Measurements from ENCODE around the gene TP53RK.

Gene TP53RK

DNA sequence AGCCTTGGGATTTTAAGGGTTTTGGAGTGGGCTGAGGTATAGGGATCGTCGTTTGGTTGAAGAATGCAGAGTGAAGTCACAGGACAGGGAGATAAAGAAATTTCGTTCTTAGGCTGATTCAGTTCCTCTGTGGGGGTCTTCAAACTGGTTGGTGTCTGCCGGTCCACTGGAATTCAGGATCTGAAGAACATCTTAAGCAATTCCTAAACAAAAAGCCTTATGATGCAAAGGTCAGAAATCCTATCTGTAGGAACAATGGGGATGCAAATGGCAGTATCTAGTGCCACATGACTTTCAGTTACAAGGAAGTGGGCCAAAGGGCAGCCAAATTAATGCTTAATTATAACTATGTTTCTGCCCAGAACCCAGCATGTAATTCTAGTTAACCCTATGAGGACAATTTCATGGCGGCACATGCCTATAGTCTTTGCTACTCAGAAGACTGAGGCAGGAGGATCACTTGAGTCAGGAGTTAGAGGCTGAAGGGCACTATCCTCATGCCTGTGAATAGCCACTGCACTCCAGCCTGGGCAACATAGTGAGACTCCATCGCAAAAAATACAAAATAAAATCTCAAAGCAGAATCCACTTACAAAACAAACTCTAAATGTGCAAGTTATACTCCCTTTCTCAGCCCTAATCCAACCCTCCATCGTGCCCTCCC, 15.6 kb upstream of the TP53RK start:
- Histone ChIP-seq H3K36me3 (ENCODE audit: control insufficient read depth in 1 of 2, insufficient read depth in 2 of 2, low read length in 2 of 2) (no peaks in the 10 kb centered on the region), H3K4me3 (ENCODE audit: low read depth in 1 of 2, low read length in 2 of 2) (no peak overlapping the region), H3K27me3 (ENCODE audit: low read depth, low read length) (no peaks in the 10 kb centered on the region), H3K9me3 (ENCODE audit: control insufficient read depth in 1 of 2, low read length in 2 of 2) (no peaks in the 10 kb centered on the region), H3K27ac (ENCODE audit: low read length) (no peak overlapping the region), H3K4me1 (ENCODE audit: control insufficient read depth in 1 of 2, insufficient read depth in 2 of 2, low read length in 2 of 2) (no peaks in the 10 kb centered on the region)

DNA sequence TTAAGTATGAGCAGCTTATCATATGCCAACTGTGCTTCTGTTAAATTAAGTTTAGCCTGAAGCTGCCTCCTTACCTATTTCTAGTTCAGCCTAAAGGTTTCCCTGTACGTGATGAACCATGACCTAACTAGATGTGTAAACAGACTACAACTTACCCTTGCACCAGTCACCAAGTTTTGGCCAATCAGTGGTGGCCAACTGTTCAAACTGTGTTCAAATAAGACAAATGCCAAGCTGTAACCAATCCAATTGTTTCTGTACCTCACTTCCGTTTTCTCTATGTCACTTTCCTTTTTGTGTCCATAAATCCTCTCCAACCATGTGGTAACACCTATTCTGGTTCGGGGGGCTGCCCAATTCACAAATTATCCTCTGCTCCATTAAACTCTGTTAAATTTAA, 14.2 kb upstream of the TP53RK start:
- Histone ChIP-seq H3K4me1 (ENCODE audit: control insufficient read depth in 1 of 2, insufficient read depth in 2 of 2, low read length in 2 of 2) (no peaks in the 10 kb centered on the region), H3K36me3 (ENCODE audit: control insufficient read depth in 1 of 2, insufficient read depth in 2 of 2, low read length in 2 of 2) (no peaks in the 10 kb centered on the region), H3K27me3 (ENCODE audit: low read depth, low read length) (no peaks in the 10 kb centered on the region), H3K27ac (ENCODE audit: low read length) (no peak overlapping the region), H3K4me3 (ENCODE audit: low read depth in 1 of 2, low read length in 2 of 2) (no peak overlapping the region), H3K9me3 (ENCODE audit: control insufficient read depth in 1 of 2, low read length in 2 of 2) (no peaks in the 10 kb centered on the region)

DNA sequence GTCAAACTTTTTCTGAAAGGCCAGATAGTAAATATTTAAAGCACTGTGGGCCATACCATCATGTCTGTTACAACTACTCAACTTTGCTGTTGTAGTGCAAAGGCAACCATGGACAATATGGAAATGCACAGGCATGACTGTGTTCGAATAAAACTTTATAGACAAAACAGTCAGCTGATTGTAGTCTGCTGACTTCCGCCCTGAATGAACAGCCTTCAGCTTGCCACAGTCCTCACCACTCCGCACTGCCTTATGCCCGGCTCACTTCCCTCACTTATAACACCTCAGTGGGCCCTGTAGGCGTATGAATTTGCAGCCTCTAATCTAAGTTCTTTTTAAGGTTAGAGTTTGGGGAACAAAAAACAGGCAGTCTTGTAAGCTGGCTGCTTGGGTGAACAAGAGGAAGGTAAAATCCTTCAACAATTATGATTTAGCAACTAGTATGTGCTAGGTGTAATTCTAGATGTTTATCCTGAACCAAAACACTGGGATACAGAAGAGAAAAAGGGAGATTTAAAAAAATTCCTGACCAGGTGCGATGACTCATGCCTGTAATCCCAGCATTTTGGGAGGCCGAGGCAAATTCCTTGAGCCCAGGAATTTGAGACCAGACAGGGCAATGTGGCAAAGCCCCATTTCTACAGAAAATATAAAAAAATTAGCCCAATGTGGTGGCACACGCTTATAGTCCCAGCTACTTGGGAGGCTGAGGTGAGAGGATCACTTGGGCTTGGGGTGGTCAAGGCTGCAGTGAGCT, 13.4 kb upstream of the TP53RK start:
- no peaks in the 10 kb centered on the region for H3K9me3 ChIP-seq (ENCODE audit: control insufficient read depth in 1 of 2, low read length in 2 of 2)
- H3K4me3 ChIP-seq (ENCODE audit: low read depth in 1 of 2, low read length in 2 of 2), result no peak overlapping the region
- no peaks in the 10 kb centered on the region for H3K27me3 ChIP-seq (ENCODE audit: low read depth, low read length)
- no peak overlapping the region for H3K27ac ChIP-seq (ENCODE audit: low read length)
- no peaks in the 10 kb centered on the region for H3K36me3 ChIP-seq (ENCODE audit: control insufficient read depth in 1 of 2, insufficient read depth in 2 of 2, low read length in 2 of 2)
- no peaks in the 10 kb centered on the region for H3K4me1 ChIP-seq (ENCODE audit: control insufficient read depth in 1 of 2, insufficient read depth in 2 of 2, low read length in 2 of 2)

GRCh38 chr20:46701986-46702385, 12.7 kb upstream of the TP53RK start:
- Histone ChIP-seq H3K9me3 (ENCODE audit: control insufficient read depth in 1 of 2, low read length in 2 of 2) (no peaks in the 10 kb centered on the region), H3K36me3 (ENCODE audit: control insufficient read depth in 1 of 2, insufficient read depth in 2 of 2, low read length in 2 of 2) (no peaks in the 10 kb centered on the region), H3K4me1 (ENCODE audit: control insufficient read depth in 1 of 2, insufficient read depth in 2 of 2, low read length in 2 of 2) (no peaks in the 10 kb centered on the region), H3K27me3 (ENCODE audit: low read depth, low read length) (no peaks in the 10 kb centered on the region), H3K27ac (ENCODE audit: low read length) (no peak overlapping the region), H3K4me3 (ENCODE audit: low read depth in 1 of 2, low read length in 2 of 2) (no peak overlapping the region)

DNA sequence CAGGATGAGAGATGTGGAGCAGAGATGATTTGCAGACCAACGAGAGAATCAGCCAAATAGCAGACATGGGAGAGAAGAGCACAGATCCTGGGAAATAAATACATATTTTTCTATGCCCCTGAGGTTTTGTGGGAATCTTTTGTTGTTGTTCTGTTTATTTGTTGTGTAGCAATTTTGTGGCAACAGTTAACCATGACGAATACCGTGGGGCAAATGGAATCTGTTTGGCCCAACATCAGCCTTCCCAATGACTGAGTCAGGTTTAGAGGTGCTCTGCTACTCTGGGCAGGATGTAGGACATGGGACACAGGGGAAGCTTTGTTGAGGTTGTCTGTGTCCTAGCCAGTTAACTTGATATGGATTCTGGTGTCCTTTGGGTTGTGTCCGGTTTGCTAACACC, 12.3 kb upstream of the TP53RK start:
- H3K9me3 ChIP-seq (ENCODE audit: control insufficient read depth in 1 of 2, low read length in 2 of 2), result no peaks in the 10 kb centered on the region
- H3K27ac ChIP-seq (ENCODE audit: low read length), result no peak overlapping the region
- no peaks in the 10 kb centered on the region for H3K4me1 ChIP-seq (ENCODE audit: control insufficient read depth in 1 of 2, insufficient read depth in 2 of 2, low read length in 2 of 2)
- no peaks in the 10 kb centered on the region for H3K27me3 ChIP-seq (ENCODE audit: low read depth, low read length)
- H3K4me3 ChIP-seq (ENCODE audit: low read depth in 1 of 2, low read length in 2 of 2), result no peak overlapping the region
- H3K36me3 ChIP-seq (ENCODE audit: control insufficient read depth in 1 of 2, insufficient read depth in 2 of 2, low read length in 2 of 2), result no peaks in the 10 kb centered on the region

GRCh38 chr20:46701057-46701456, 11.8 kb upstream of the TP53RK start:
- no peak overlapping the region for H3K27ac ChIP-seq (ENCODE audit: low read length)
- H3K4me3 ChIP-seq (ENCODE audit: low read depth in 1 of 2, low read length in 2 of 2), result no peak overlapping the region
- no peaks in the 10 kb centered on the region for H3K36me3 ChIP-seq (ENCODE audit: control insufficient read depth in 1 of 2, insufficient read depth in 2 of 2, low read length in 2 of 2)
- H3K4me1 ChIP-seq (ENCODE audit: control insufficient read depth in 1 of 2, insufficient read depth in 2 of 2, low read length in 2 of 2), result no peaks in the 10 kb centered on the region
- no peaks in the 10 kb centered on the region for H3K27me3 ChIP-seq (ENCODE audit: low read depth, low read length)
- no peaks in the 10 kb centered on the region for H3K9me3 ChIP-seq (ENCODE audit: control insufficient read depth in 1 of 2, low read length in 2 of 2)

DNA sequence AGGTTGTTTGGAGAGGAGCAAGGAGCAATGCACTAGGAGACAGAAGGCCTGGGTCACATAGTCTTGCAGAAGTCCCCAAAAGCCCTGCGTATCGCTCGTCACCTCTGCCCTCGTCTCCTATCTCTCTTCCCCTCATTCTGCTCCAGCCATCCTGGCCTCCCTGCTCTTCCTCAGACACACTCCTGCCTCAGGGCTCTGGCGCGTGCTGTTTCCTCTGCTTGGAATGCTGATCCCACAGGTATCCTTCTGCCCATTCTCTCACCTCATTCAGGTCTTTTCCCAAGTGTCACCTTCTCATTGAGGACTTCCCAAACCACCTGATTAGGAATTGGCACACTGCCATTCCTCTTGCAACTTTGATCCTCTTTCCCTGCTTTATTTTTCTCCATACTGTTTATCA, 11.2 kb upstream of the TP53RK start:
- no peak overlapping the region for H3K4me3 ChIP-seq (ENCODE audit: low read depth in 1 of 2, low read length in 2 of 2)
- H3K36me3 ChIP-seq (ENCODE audit: control insufficient read depth in 1 of 2, insufficient read depth in 2 of 2, low read length in 2 of 2), result no peaks in the 10 kb centered on the region
- H3K4me1 ChIP-seq (ENCODE audit: control insufficient read depth in 1 of 2, insufficient read depth in 2 of 2, low read length in 2 of 2), result no peaks in the 10 kb centered on the region
- H3K9me3 ChIP-seq (ENCODE audit: control insufficient read depth in 1 of 2, low read length in 2 of 2), result no peaks in the 10 kb centered on the region
- no peaks in the 10 kb centered on the region for H3K27me3 ChIP-seq (ENCODE audit: low read depth, low read length)
- no peak overlapping the region for H3K27ac ChIP-seq (ENCODE audit: low read length)

DNA sequence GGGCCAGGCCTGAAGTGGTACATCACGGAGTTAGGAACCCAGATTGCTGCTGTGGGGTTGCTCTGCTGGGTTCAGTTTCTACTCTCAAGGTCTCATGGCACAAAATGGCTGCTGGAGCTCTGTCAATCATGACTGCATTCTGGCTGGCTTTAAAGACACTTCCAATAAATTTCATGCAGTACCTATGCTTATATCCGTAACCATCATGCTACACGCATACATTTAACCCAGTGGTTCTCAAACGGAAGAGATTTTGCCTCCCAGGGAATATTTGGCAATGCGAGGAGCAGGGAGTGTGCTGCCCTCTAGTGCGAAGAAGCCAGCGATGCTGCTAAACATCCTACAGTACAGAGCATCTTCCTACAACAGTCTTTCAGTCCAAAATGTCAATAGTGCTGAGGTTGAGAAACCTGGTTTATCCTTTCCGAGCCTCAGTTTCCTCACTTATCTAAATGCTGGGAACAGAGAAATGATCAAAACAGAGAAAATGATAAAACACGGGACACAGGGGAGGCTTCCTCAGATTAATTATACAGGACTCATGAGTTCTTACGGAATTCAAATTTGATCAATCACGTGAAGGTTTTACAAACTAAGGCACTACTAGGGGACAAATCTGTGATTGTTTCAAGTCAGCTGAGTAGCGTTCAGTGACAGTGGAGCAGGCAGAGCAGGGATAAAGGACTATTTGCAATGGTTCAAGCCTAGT, 10.6 kb upstream of the TP53RK start:
- Histone ChIP-seq H3K9me3 (ENCODE audit: control insufficient read depth in 1 of 2, low read length in 2 of 2) (no peaks in the 10 kb centered on the region), H3K27me3 (ENCODE audit: low read depth, low read length) (no peaks in the 10 kb centered on the region), H3K27ac (ENCODE audit: low read length) (no peak overlapping the region), H3K36me3 (ENCODE audit: control insufficient read depth in 1 of 2, insufficient read depth in 2 of 2, low read length in 2 of 2) (no peaks in the 10 kb centered on the region), H3K4me1 (ENCODE audit: control insufficient read depth in 1 of 2, insufficient read depth in 2 of 2, low read length in 2 of 2) (no peaks in the 10 kb centered on the region), H3K4me3 (ENCODE audit: low read depth in 1 of 2, low read length in 2 of 2) (no peak overlapping the region)

DNA sequence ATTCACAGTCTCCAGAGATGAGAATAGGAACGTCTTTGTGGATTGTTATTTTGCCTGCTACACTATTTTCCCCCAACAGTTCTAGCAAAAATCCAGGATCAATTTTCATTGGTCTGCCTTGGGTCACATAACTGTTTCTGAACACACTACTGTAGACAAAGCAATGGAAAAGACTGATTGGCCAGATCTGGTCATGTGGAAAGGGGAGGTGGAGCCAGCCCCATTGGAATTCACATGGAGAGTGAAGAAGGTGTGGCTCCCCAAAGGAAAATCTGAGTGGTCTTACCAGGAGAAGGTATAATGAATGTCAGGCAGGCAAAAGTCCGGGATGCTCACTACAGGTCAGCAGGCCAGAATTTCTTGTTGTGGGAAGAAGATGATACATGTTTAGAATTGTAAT, 9.5 kb upstream of the TP53RK start:
- Histone ChIP-seq H3K9me3 (ENCODE audit: control insufficient read depth in 1 of 2, low read length in 2 of 2) (no peaks in the 10 kb centered on the region), H3K27ac (ENCODE audit: low read length) (no peak overlapping the region), H3K36me3 (ENCODE audit: control insufficient read depth in 1 of 2, insufficient read depth in 2 of 2, low read length in 2 of 2) (no peaks in the 10 kb centered on the region), H3K4me3 (ENCODE audit: low read depth in 1 of 2, low read length in 2 of 2) (no peak overlapping the region), H3K4me1 (ENCODE audit: control insufficient read depth in 1 of 2, insufficient read depth in 2 of 2, low read length in 2 of 2) (no peaks in the 10 kb centered on the region), H3K27me3 (ENCODE audit: low read depth, low read length) (no peaks in the 10 kb centered on the region)

GRCh38 chr20:46696791-46697279, 7.6 kb upstream of the TP53RK start:
- no peaks in the 10 kb centered on the region for H3K27me3 ChIP-seq (ENCODE audit: low read depth, low read length)
- H3K9me3 ChIP-seq (ENCODE audit: control insufficient read depth in 1 of 2, low read length in 2 of 2), result no peaks in the 10 kb centered on the region
- H3K27ac ChIP-seq (ENCODE audit: low read length), result no peak overlapping the region

GRCh38 chr20:46695892-46696291, 6.6 kb upstream of the TP53RK start:
- no peak overlapping the region for H3K4me3 ChIP-seq (ENCODE audit: low read depth in 1 of 2, low read length in 2 of 2)
- H3K27ac ChIP-seq (ENCODE audit: low read length), result no peak overlapping the region
- no peaks in the 10 kb centered on the region for H3K9me3 ChIP-seq (ENCODE audit: control insufficient read depth in 1 of 2, low read length in 2 of 2)
- H3K27me3 ChIP-seq (ENCODE audit: low read depth, low read length), result no peaks in the 10 kb centered on the region
- no peaks in the 10 kb centered on the region for H3K4me1 ChIP-seq (ENCODE audit: control insufficient read depth in 1 of 2, insufficient read depth in 2 of 2, low read length in 2 of 2)
- H3K36me3 ChIP-seq (ENCODE audit: control insufficient read depth in 1 of 2, insufficient read depth in 2 of 2, low read length in 2 of 2), result no peaks in the 10 kb centered on the region

More at GRCh38 chr20:46696791-46697279, 7.6 kb upstream of the TP53RK start:
- no peaks in the 10 kb centered on the region for H3K4me1 ChIP-seq (ENCODE audit: control insufficient read depth in 1 of 2, insufficient read depth in 2 of 2, low read length in 2 of 2)
- no peaks in the 10 kb centered on the region for H3K36me3 ChIP-seq (ENCODE audit: control insufficient read depth in 1 of 2, insufficient read depth in 2 of 2, low read length in 2 of 2)
- no peak overlapping the region for H3K4me3 ChIP-seq (ENCODE audit: low read depth in 1 of 2, low read length in 2 of 2)
